ENCODE data around the gene GSK3B.

DNA sequence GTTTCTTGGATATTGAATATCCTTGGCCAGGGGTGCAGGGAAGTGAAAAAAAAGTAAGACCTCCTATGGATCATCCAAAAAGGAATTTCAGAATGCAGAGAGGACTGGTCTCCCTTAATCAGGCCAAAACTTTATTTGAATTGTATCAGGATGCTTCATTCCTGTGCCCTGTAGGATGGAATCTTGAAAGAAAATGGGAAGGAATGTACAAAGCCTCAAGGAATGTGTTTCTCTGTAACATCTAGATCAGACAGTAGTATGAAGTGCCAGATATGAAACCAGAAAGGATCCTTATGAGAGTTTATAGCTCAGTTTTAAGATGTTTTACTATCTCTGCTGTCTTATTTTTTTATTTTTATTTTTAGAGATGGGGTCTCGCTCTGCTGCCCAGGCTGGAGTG, 6.5 kb upstream of the GSK3B start:
- TF ChIP-seq, protein P1, sequence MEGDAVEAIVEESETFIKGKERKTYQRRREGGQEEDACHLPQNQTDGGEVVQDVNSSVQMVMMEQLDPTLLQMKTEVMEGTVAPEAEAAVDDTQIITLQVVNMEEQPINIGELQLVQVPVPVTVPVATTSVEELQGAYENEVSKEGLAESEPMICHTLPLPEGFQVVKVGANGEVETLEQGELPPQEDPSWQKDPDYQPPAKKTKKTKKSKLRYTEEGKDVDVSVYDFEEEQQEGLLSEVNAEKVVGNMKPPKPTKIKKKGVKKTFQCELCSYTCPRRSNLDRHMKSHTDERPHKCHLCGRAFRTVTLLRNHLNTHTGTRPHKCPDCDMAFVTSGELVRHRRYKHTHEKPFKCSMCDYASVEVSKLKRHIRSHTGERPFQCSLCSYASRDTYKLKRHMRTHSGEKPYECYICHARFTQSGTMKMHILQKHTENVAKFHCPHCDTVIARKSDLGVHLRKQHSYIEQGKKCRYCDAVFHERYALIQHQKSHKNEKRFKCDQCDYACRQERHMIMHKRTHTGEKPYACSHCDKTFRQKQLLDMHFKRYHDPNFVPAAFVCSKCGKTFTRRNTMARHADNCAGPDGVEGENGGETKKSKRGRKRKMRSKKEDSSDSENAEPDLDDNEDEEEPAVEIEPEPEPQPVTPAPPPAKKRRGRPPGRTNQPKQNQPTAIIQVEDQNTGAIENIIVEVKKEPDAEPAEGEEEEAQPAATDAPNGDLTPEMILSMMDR (IDR thresholded peaks at IDR 0.05): no peak
- no peak for TF ChIP-seq EZH2 (IDR thresholded peaks at IDR 0.05)

Measured in neural progenitor cell (in vitro differentiated cells).